Liver (tissue), 9 donors: ENCODE measurements around the gene TEKTIP1. TPM values are rescaled to one million over a fixed set of nuclear protein-coding genes. Genes with fewer than 3 reads are reported as not detected.
A peak's percentile ranks its signal among the peaks of the same experiment; 100 is the strongest.

ENCODE experiments used
- DNase-seq: peaks from one replicate; pipeline ENCODE4 v3.0.0-alpha.2; 2017; ENCODE audit warnings: low spot score
- H3K27ac ChIP-seq, 2 donors: one replicate each; pipeline ENCODE4 v1.7.0; 2013; ENCODE audit warnings: inconsistent platforms in 2 of 2, low read length in 2 of 2, control low read depth in 1 of 2, low read depth in 1 of 2, mild to moderate bottlenecking in 1 of 2
- H3K27me3 ChIP-seq, 4 donors: one replicate each; pipeline versions ENCODE4 v1.6.1 to v1.7.0; 2013; ENCODE audit warnings: low read length in 3 of 4, inconsistent platforms in 1 of 4, mild to moderate bottlenecking in 1 of 4, moderate library complexity in 1 of 4; ENCODE audit not compliant: control insufficient read depth in 4 of 4, insufficient read depth in 4 of 4
- H3K36me3 ChIP-seq, 4 donors: one replicate each; pipeline versions ENCODE4 v1.6.1 to v1.7.0; 2013; ENCODE audit warnings: low read length in 3 of 4, mild to moderate bottlenecking in 3 of 4, low read depth in 1 of 4, moderate library complexity in 1 of 4; ENCODE audit not compliant: control insufficient read depth in 4 of 4, insufficient read depth in 3 of 4
- H3K4me1 ChIP-seq, 4 donors: one replicate each; pipeline versions ENCODE4 v1.6.1 to v1.7.0; 2013; ENCODE audit warnings: low read length in 3 of 4, mild to moderate bottlenecking in 3 of 4, moderate library complexity in 1 of 4; ENCODE audit not compliant: control insufficient read depth in 4 of 4, insufficient read depth in 4 of 4
- H3K4me3 ChIP-seq, 3 donors: one replicate each; pipeline versions ENCODE4 v1.6.1 to v1.7.0; 2013; ENCODE audit warnings: low read length in 3 of 3, control low read depth in 1 of 3, low read depth in 1 of 3, mild to moderate bottlenecking in 1 of 3
- H3K9ac ChIP-seq, 2 donors: one replicate each; pipeline ENCODE4 v1.7.0; 2013; ENCODE audit warnings: low read length in 2 of 2, mild to moderate bottlenecking in 2 of 2, moderate library complexity in 2 of 2, control low read depth in 1 of 2, low read depth in 1 of 2
- H3K9me3 ChIP-seq, 4 donors: one replicate each; pipeline versions ENCODE4 v1.6.1 to v1.7.0; 2013; ENCODE audit warnings: low read length in 3 of 4; ENCODE audit not compliant: control insufficient read depth in 4 of 4
- ATF3 ChIP-seq: IDR thresholded peaks from 2 replicates; pipeline ENCODE4 v1.6.1; 2016; ENCODE audit warnings: antibody characterized with exemption
- FOXA1 ChIP-seq: IDR thresholded peaks from 2 replicates; pipeline ENCODE4 v1.6.1; 2016; ENCODE audit warnings: antibody characterized with exemption
- FOXA2 ChIP-seq: IDR thresholded peaks from 2 replicates; pipeline ENCODE4 v1.6.1; 2016; ENCODE audit warnings: antibody characterized with exemption
- HNF4A ChIP-seq, 2 donors: conservative IDR thresholded peaks; 2 replicates each; pipeline ENCODE4 v1.6.1; 2016; ENCODE audit warnings: antibody characterized with exemption in 2 of 2, mild to moderate bottlenecking in 2 of 2
- JUND ChIP-seq, 2 donors: IDR thresholded peaks; 2 replicates each; pipeline ENCODE4 v1.6.1; 2016; ENCODE audit warnings: antibody characterized with exemption in 2 of 2
- MAX ChIP-seq: IDR thresholded peaks from 2 replicates; pipeline ENCODE4 v1.6.1; 2016; ENCODE audit warnings: antibody characterized with exemption
- NR2F2 ChIP-seq: IDR thresholded peaks from 2 replicates; pipeline ENCODE4 v1.6.1; 2016; ENCODE audit warnings: antibody characterized with exemption
- RAD21 ChIP-seq, 2 donors: IDR thresholded peaks; 2 replicates each; pipeline ENCODE4 v1.6.1; 2016; ENCODE audit warnings: antibody characterized with exemption in 2 of 2, mild to moderate bottlenecking in 2 of 2
- REST ChIP-seq: IDR thresholded peaks from 2 replicates; pipeline ENCODE4 v1.6.1; 2016; ENCODE audit warnings: antibody characterized with exemption, mild to moderate bottlenecking
- RXRA ChIP-seq, 2 donors: IDR thresholded peaks; 2 replicates each; pipeline ENCODE4 v1.6.1; 2017 to 2018; ENCODE audit warnings: antibody characterized with exemption in 2 of 2, mild to moderate bottlenecking in 1 of 2
- SP1 ChIP-seq: IDR thresholded peaks from 2 replicates; pipeline ENCODE4 v1.6.1; 2018; ENCODE audit warnings: antibody characterized with exemption, mild to moderate bottlenecking
- TAF1 ChIP-seq: conservative IDR thresholded peaks from 2 replicates; pipeline ENCODE4 v1.6.1; 2016; ENCODE audit warnings: antibody characterized with exemption, mild to moderate bottlenecking
- YY1 ChIP-seq: IDR thresholded peaks from 2 replicates; pipeline ENCODE4 v1.6.1; 2016; ENCODE audit warnings: antibody characterized with exemption, mild to moderate bottlenecking
- ZBTB33 ChIP-seq: IDR thresholded peaks from 2 replicates; pipeline ENCODE4 v1.6.1; 2016; ENCODE audit warnings: antibody characterized with exemption
- WGBS: extraction: QIAGEN DNeasy Blood & Tissue Kit; methylation state at CpG from one replicate; pipeline ENCODE4 v1.1.7; 2013; 5-methylcytosine and 5-hydroxymethylcytosine counted together
- polyA plus RNA-seq, 2 donors: library from polyadenylated mRNA; stranded (reverse) in 1 of 2; unstranded in 1 of 2; fragments of 200-250 nt in 1 of 2; fragments of >200 nt in 1 of 2; fragmentation: Nextera tagmentation in 1 of 2; extraction: Ambion mirVana in 1 of 2; gene quantifications; one replicate each; pipeline versions ENCODE4 v1.2.1 to v1.2.3, GENCODE V29; 2013 to 2015
- total RNA-seq, 2 donors: library from RNA; depleted of rRNA; stranded (reverse); fragments of >200 nt; gene quantifications; one replicate each; pipeline ENCODE4 v1.2.3, GENCODE V29; 2014
- donor health status: healthy.
- donor health status: healthy.
- donor health status: healthy.
- donor health status: healthy.
- donor health status: healthy.

TEKTIP1 gene
- total and polyA plus RNA-seq, 4 donors, result 0.17 TPM; not detected in 3

GRCh38 chr19:3497757-3498520, 41.0 kb upstream of the TEKTIP1 start:
- H3K9me3 ChIP-seq, result no peaks in the 10 kb centered on the region
- H3K4me1 ChIP-seq, result peaks cover 4 to 17% (median 14%) of the 10 kb centered on the region in 4 donors
- DNase-seq, result no peak
- TF ChIP-seq RAD21 (IDR thresholded peaks at IDR 0.05) (no peak), NR2F2 (no peak), JUND (IDR thresholded peaks at IDR 0.05) (no peak), FOXA1 (no peak), YY1 (no peak), HNF4A (conservative IDR thresholded peaks at IDR 0.05) (no peak), FOXA2 (no peak), TAF1 (no peak), MAX (no peak), ZBTB33 (no peak)
- no peaks in the 10 kb centered on the region for H3K27me3 ChIP-seq
- 98% methylated on average over 5 of the region's 5 CpGs for WGBS
- H3K9ac ChIP-seq, result no peak overlapping the region
- peaks cover 0 to 18% (median 5%) of the 10 kb centered on the region in 4 donors for H3K36me3 ChIP-seq
- no peak overlapping the region for H3K27ac ChIP-seq
- H3K4me3 ChIP-seq, result no peak overlapping the region

GRCh38 chr19:3499738-3500428, 39.1 kb upstream of the TEKTIP1 start:
- H3K9ac ChIP-seq, result peak overlapping the region; percentile 34 to 98
- H3K4me1 ChIP-seq, result peaks cover 4 to 19% (median 16%) of the 10 kb centered on the region in 4 donors
- no peak for TF ChIP-seq ATF3
- TF ChIP-seq HNF4A (conservative IDR thresholded peaks at IDR 0.05), result no peak
- no peak for TF ChIP-seq REST
- no peak for TF ChIP-seq RXRA (IDR thresholded peaks at IDR 0.05)
- no peak for TF ChIP-seq SP1
- no peaks in the 10 kb centered on the region for H3K27me3 ChIP-seq
- peak overlapping the region; percentile 93 to 96 for H3K27ac ChIP-seq
- no peaks in the 10 kb centered on the region for H3K9me3 ChIP-seq
- WGBS, result 24% methylated on average over 18 of the region's 18 CpGs
- peaks cover 0 to 13% (median 3%) of the 10 kb centered on the region in 4 donors for H3K36me3 ChIP-seq
- peak overlapping the region; percentile 77 to 98 (median 94) for H3K4me3 ChIP-seq
- DNase-seq, result no peak
